HepG2 (cell line): ENCODE data around the gene NELL1. TPM values are rescaled to one million over a fixed set of nuclear protein-coding genes. Genes with fewer than 3 reads are reported as not detected.

Experiments
- ATAC-seq: fragments of 200-7000 bp; cut with Tn5 transposase; 3 replicates; pipeline ENCODE4 v1.9.1; 2020; ENCODE audit warnings: mild to moderate bottlenecking, moderate library complexity
- BruUV-seq: library from RNA; stranded (reverse); fragments of 400-500 nt; replicated peaks from 2 replicates; lab custom pipeline; 2021; lab: Mats Ljungman, UMichigan
- CTCF ChIA-PET: fragments of 300-600 bp; formaldehyde crosslinking; extraction: SDS; loops from one replicate; lab custom pipeline; 2021; ENCODE audit warnings: low total read pairs, inconsistent platforms, low intra/inter-chr PET ratio; lab: Yijun Ruan, JAX
- POLR2A ChIA-PET: fragments of 350-600 bp; sonication (Branson Sonifier 250); formaldehyde crosslinking; loops from one replicate; lab custom pipeline; 2020; ENCODE audit warnings: antibody characterized with exemption, inconsistent platforms; lab: Yijun Ruan, JAX
- DNase-seq: peaks from one replicate; pipeline ENCODE4 v3.0.0-alpha.2; 2015; ENCODE audit warnings: low spot score
- FAIRE-seq: peaks from 3 replicates; lab custom pipeline; 2011; peaks lifted over from hg19 to GRCh38; lab: Jason Lieb, UNC
- H2AFZ ChIP-seq: one replicate; pipeline ENCODE4 v1.6.1; 2011; ENCODE audit warnings: low read length, inconsistent platforms
- H3K27ac ChIP-seq: fragments of 300-600 bp; 3 replicates; pipeline ENCODE4 v1.8.0; 2011; ENCODE audit warnings: mixed run types, mild to moderate bottlenecking, mixed read lengths, low read length, inconsistent platforms; ENCODE audit not compliant: insufficient read depth; ENCODE audit errors: extremely low read length
- H3K27me3 ChIP-seq, 2 experiments: fragments of 200-600 bp in 1 of 2; 2 replicates in 1 of 2; 3 replicates in 1 of 2; pipeline versions ENCODE4 v1.6.0 to v1.8.0; 2011; ENCODE audit warnings: low read length in 2 of 2, mild to moderate bottlenecking in 2 of 2, moderate library complexity in 2 of 2, inconsistent platforms in 1 of 2; ENCODE audit not compliant: insufficient read depth in 2 of 2, control insufficient read depth in 1 of 2
- H3K36me3 ChIP-seq, 2 experiments: fragments of 200-600 bp in 1 of 2; replicated peaks in 1 of 2; 2 replicates in 1 of 2; 3 replicates in 1 of 2; pipeline versions ENCODE4 v1.5.1 to v1.8.0; 2011; ENCODE audit warnings: low read length in 2 of 2, inconsistent platforms in 1 of 2; ENCODE audit not compliant: insufficient read depth in 2 of 2, control insufficient read depth in 1 of 2
- H3K4me1 ChIP-seq: 2 replicates; pipeline ENCODE4 v1.5.1; 2012; ENCODE audit warnings: low read length, inconsistent platforms; ENCODE audit not compliant: insufficient read depth
- H3K4me2 ChIP-seq: 2 replicates; pipeline ENCODE4 v1.6.0; 2011; ENCODE audit warnings: low read depth, low read length, inconsistent platforms
- H3K4me3 ChIP-seq, 3 experiments: fragments of 200-600 bp in 1 of 3; sonication (generic), shearing (Covaris generic) in 1 of 3; replicated peaks in 1 of 3; 2 replicates each; pipeline ENCODE4 v1.5.1; 2011 to 2016; ENCODE audit warnings: low read length in 3 of 3, inconsistent platforms in 2 of 3, low read depth in 2 of 3, mild to moderate bottlenecking in 2 of 3, control low read depth in 1 of 3, mixed read lengths in 1 of 3; ENCODE audit not compliant: insufficient read depth in 1 of 3
- H3K79me2 ChIP-seq: one replicate; pipeline ENCODE4 v1.6.1; 2011; ENCODE audit warnings: low read length, inconsistent platforms; ENCODE audit not compliant: insufficient read depth
- H3K9ac ChIP-seq: 2 replicates; pipeline ENCODE4 v1.6.0; 2011; ENCODE audit warnings: mild to moderate bottlenecking, low read depth, low read length, inconsistent platforms; ENCODE audit not compliant: insufficient read depth
- H3K9me3 ChIP-seq: 2 replicates; pipeline ENCODE4 v1.5.1; 2012; ENCODE audit warnings: mild to moderate bottlenecking, low read length
- H4K20me1 ChIP-seq: 2 replicates; pipeline ENCODE4 v1.6.0; 2011; ENCODE audit warnings: inconsistent platforms, mild to moderate bottlenecking, low read length, moderate library complexity; ENCODE audit not compliant: insufficient read depth
- ATF7-NPFF ChIP-seq: sonication (generic); formaldehyde crosslinking; IDR thresholded peaks from 2 replicates; pipeline ENCODE4 v1.8.1; 2023; ENCODE audit warnings: mild to moderate bottlenecking, low read depth, missing genetic modification reagents, moderate library complexity
- HMG20A ChIP-seq: IDR thresholded peaks from 2 replicates; pipeline ENCODE4 v1.6.1; 2016; ENCODE audit warnings: borderline replicate concordance
- KDM5A ChIP-seq: fragments of 200-600 bp; sonication (generic); IDR thresholded peaks from 2 replicates; pipeline ENCODE4 v1.7.0; 2018; ENCODE audit warnings: antibody characterized with exemption, mild to moderate bottlenecking, low read length, borderline replicate concordance
- LCORL ChIP-seq, 2 experiments: fragments of 450-650 bp in 1 of 2; sonication (generic) in 1 of 2; formaldehyde crosslinking in 1 of 2; IDR thresholded peaks; 2 replicates each; pipeline versions ENCODE4 v1.5.0 to v1.6.1; 2017 to 2020; ENCODE audit warnings: antibody characterized with exemption in 1 of 2, missing genetic modification reagents in 1 of 2
- SMAD9 ChIP-seq: sonication (generic); formaldehyde crosslinking; IDR thresholded peaks from 2 replicates; pipeline ENCODE4 v1.5.1; 2020; ENCODE audit warnings: mild to moderate bottlenecking, missing genetic modification reagents
- SRY ChIP-seq: sonication (generic); formaldehyde crosslinking; IDR thresholded peaks from 2 replicates; pipeline ENCODE4 v1.8.0; 2022; ENCODE audit warnings: mild to moderate bottlenecking, missing genetic modification reagents
- ZNF264 ChIP-seq: sonication (generic); formaldehyde crosslinking; IDR thresholded peaks from 2 replicates; pipeline ENCODE4 v1.4.0; 2020; ENCODE audit warnings: missing genetic modification reagents
- ZNF460 ChIP-seq: sonication (generic); formaldehyde crosslinking; IDR thresholded peaks from 2 replicates; pipeline ENCODE4 v1.5.1; 2020; ENCODE audit warnings: missing genetic modification reagents, mild to moderate bottlenecking, borderline replicate concordance
- ZNF552 ChIP-seq: sonication (generic); formaldehyde crosslinking; IDR thresholded peaks from 2 replicates; pipeline ENCODE4 v1.9.0; 2022; ENCODE audit warnings: missing genetic modification reagents, mild to moderate bottlenecking, borderline replicate concordance
- WGBS: methylation state at CpG from one replicate; pipeline ENCODE4 v1.1.6; 2017; ENCODE audit warnings: low lambda C conversion rate; 5-methylcytosine and 5-hydroxymethylcytosine counted together
- in situ Hi-C: cut with HindIII; loops from 2 replicates; pipeline ENCODE4 v1.10.0; 2017; ENCODE audit warnings: low pct_unique_long_range_greater_than_20kb; ENCODE audit not compliant: extremely low pct_ligation_motif_present
- intact Hi-C: fragments of 100-400 bp; cut with micrococcal nuclease; formaldehyde crosslinking; loops from one replicate; pipeline ENCODE4 v1.10.0; 2022; ENCODE audit not compliant: unreplicated experiment
- polyA plus RNA-seq, 8 experiments: library from polyadenylated mRNA; depleted of rRNA in 3 of 8; stranded (reverse) in 7 of 8; unstranded in 1 of 8; fragments of >200 nt; fragmentation: Illumina TruSeq in 4 of 8; extraction: Trizol in 4 of 8; gene quantifications; 2 replicates each; pipeline versions ENCODE4 v1.2.1 to v1.2.3, GENCODE V29; 2011 to 2016; ENCODE audit warnings: low read depth in 4 of 8, missing spikeins in 1 of 8, mixed read lengths in 1 of 8; ENCODE audit not compliant: insufficient read depth in 1 of 8
- total RNA-seq, 5 experiments: library from RNA; depleted of rRNA; stranded (reverse); fragments of >200 nt; fragmentation: Illumina TruSeq; extraction: Trizol; gene quantifications; 2 replicates each; pipeline ENCODE4 v1.2.3, GENCODE V29; 2016; ENCODE audit warnings: low read depth in 1 of 5
- TF ChIP-seq, protein P1 (sequence below): fragments of 450-650 bp; IDR thresholded peaks from 2 replicates; pipeline ENCODE4 v1.6.1; 2017; ENCODE audit warnings: mild to moderate bottlenecking
- TF ChIP-seq, protein P2 (sequence below): sonication (generic); formaldehyde crosslinking; IDR thresholded peaks from 2 replicates; pipeline ENCODE4 v1.5.0; 2020; ENCODE audit warnings: mild to moderate bottlenecking, missing genetic modification reagents
- TF ChIP-seq, protein P3 (sequence below): sonication (generic); formaldehyde crosslinking; IDR thresholded peaks from 2 replicates; pipeline ENCODE4 v1.4.0; 2020; ENCODE audit warnings: missing genetic modification reagents, borderline replicate concordance

Gene NELL1
- total and polyA plus RNA-seq, 2 of the 13 experiments (the other 11 are each of a cell fraction or from before 2014, with no cell fraction given): not detected

DNA sequence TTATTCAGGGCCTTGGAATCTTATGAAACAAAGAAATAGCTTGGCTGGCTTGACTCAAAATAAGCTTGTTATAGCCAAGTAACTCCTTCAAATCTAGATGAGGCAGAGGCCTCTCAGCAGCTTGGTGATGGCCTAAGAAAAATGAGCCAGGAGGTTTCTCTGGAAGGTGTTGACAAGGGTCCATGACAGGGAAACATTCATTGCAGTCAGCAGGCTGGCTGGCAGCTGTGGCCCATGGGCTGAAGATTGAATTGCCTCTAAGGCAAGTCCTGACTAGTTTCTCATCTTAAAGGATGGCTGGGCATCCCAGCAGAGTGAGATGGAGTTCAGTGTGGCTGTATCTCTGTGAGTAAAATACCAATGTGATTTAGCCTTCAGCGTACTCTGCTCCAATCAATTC, 441.0 kb downstream of the NELL1 start:
- no peak for ATAC-seq
- ChIA-PET POLR2A (no interaction called here), CTCF (no interaction called here)
- H3K4me1 ChIP-seq: no peaks in the 10 kb centered on the region
- no peak overlapping the region for H3K4me2 ChIP-seq
- no peak overlapping the region for H3K9ac ChIP-seq
- BruUV-seq: no TSS peak
- intact Hi-C loops: no loop called here
- no peak overlapping the region for H2AFZ ChIP-seq
- in situ Hi-C loops: no loop called here
- H3K79me2 ChIP-seq: no peaks in the 10 kb centered on the region
- no peak overlapping the region for H3K4me3 ChIP-seq
- 11% methylated on average over 1 of the region's 1 CpG for WGBS
- no peaks in the 10 kb centered on the region for H3K27me3 ChIP-seq
- no peak overlapping the region for H3K27ac ChIP-seq
- H3K36me3 ChIP-seq: no peaks in the 10 kb centered on the region
- TF ChIP-seq KDM5A: no peak
- no peak for TF ChIP-seq ATF7-NPFF (CRISPR knock-in tag)
- no peak for TF ChIP-seq ZNF460 (CRISPR knock-in tag)
- TF ChIP-seq, protein P1, sequence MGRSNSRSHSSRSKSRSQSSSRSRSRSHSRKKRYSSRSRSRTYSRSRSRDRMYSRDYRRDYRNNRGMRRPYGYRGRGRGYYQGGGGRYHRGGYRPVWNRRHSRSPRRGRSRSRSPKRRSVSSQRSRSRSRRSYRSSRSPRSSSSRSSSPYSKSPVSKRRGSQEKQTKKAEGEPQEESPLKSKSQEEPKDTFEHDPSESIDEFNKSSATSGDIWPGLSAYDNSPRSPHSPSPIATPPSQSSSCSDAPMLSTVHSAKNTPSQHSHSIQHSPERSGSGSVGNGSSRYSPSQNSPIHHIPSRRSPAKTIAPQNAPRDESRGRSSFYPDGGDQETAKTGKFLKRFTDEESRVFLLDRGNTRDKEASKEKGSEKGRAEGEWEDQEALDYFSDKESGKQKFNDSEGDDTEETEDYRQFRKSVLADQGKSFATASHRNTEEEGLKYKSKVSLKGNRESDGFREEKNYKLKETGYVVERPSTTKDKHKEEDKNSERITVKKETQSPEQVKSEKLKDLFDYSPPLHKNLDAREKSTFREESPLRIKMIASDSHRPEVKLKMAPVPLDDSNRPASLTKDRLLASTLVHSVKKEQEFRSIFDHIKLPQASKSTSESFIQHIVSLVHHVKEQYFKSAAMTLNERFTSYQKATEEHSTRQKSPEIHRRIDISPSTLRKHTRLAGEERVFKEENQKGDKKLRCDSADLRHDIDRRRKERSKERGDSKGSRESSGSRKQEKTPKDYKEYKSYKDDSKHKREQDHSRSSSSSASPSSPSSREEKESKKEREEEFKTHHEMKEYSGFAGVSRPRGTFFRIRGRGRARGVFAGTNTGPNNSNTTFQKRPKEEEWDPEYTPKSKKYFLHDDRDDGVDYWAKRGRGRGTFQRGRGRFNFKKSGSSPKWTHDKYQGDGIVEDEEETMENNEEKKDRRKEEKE: no peak
- no peak for TF ChIP-seq ZNF552 (CRISPR knock-in tag)
- no peak for TF ChIP-seq SMAD9
- no peak for TF ChIP-seq SRY (CRISPR knock-in tag)
- no peak for TF ChIP-seq ZNF264 (CRISPR knock-in tag)
- no peak for TF ChIP-seq HMG20A (CRISPR knock-in tag)
- TF ChIP-seq, protein P2, sequence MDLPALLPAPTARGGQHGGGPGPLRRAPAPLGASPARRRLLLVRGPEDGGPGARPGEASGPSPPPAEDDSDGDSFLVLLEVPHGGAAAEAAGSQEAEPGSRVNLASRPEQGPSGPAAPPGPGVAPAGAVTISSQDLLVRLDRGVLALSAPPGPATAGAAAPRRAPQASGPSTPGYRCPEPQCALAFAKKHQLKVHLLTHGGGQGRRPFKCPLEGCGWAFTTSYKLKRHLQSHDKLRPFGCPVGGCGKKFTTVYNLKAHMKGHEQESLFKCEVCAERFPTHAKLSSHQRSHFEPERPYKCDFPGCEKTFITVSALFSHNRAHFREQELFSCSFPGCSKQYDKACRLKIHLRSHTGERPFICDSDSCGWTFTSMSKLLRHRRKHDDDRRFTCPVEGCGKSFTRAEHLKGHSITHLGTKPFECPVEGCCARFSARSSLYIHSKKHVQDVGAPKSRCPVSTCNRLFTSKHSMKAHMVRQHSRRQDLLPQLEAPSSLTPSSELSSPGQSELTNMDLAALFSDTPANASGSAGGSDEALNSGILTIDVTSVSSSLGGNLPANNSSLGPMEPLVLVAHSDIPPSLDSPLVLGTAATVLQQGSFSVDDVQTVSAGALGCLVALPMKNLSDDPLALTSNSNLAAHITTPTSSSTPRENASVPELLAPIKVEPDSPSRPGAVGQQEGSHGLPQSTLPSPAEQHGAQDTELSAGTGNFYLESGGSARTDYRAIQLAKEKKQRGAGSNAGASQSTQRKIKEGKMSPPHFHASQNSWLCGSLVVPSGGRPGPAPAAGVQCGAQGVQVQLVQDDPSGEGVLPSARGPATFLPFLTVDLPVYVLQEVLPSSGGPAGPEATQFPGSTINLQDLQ (CRISPR knock-in tag): no peak
- TF ChIP-seq, protein P3, sequence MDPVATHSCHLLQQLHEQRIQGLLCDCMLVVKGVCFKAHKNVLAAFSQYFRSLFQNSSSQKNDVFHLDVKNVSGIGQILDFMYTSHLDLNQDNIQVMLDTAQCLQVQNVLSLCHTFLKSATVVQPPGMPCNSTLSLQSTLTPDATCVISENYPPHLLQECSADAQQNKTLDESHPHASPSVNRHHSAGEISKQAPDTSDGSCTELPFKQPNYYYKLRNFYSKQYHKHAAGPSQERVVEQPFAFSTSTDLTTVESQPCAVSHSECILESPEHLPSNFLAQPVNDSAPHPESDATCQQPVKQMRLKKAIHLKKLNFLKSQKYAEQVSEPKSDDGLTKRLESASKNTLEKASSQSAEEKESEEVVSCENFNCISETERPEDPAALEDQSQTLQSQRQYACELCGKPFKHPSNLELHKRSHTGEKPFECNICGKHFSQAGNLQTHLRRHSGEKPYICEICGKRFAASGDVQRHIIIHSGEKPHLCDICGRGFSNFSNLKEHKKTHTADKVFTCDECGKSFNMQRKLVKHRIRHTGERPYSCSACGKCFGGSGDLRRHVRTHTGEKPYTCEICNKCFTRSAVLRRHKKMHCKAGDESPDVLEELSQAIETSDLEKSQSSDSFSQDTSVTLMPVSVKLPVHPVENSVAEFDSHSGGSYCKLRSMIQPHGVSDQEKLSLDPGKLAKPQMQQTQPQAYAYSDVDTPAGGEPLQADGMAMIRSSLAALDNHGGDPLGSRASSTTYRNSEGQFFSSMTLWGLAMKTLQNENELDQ (CRISPR knock-in tag): no peak
- no peak for TF ChIP-seq LCORL (IDR thresholded peaks at IDR 0.05)
- TF ChIP-seq LCORL (CRISPR knock-in tag; IDR thresholded peaks at IDR 0.05): no peak
- no peak for DNase-seq
- FAIRE-seq: no peak
- no peaks in the 10 kb centered on the region for H4K20me1 ChIP-seq
- H3K9me3 ChIP-seq: no peaks in the 10 kb centered on the region
